Sciatic nerve (tissue), 2 donors: Measurements from ENCODE around the gene EPHA4. TPM values are rescaled to one million over a fixed set of nuclear protein-coding genes. Genes with fewer than 3 reads are reported as not detected.
A peak's percentile ranks its signal among the peaks of the same experiment; 100 is the strongest.
"Not testable (repeated sequence)": the region's sequence is repeated elsewhere in the genome, so short reads cannot be mapped to it uniquely, and the experiment has no call there.

ENCODE experiments used
- ATAC-seq: fragments of 200-7000 bp; cut with Tn5 transposase; one replicate; pipeline ENCODE4 v1.9.1; 2020; ENCODE audit warnings: mild to moderate bottlenecking, moderate library complexity
- DNase-seq: peaks from one replicate; pipeline ENCODE4 v3.0.0-alpha.2; 2020; ENCODE audit warnings: low spot score
- intact Hi-C: fragments of 100-400 bp; cut with DNase I; formaldehyde crosslinking; loops from one replicate; pipeline ENCODE4 v1.14.2; 2022
- total RNA-seq: library from RNA; stranded (reverse); fragmentation: NEBNext Ultra II Directional; extraction: Animal tissue kit (Norgen Biotek cat#: 25700); gene quantifications from one replicate; pipeline ENCODE4 v1.2.1, GENCODE V29; 2021
- donor health status: DM: no; HTN: no; CAD: no.
- donor health status: DM: no; HTN: no; CAD: no.

Gene EPHA4
- total RNA-seq, 1 donor from 2014 or later, result 17.7 TPM

- intact Hi-C loops, result no loop called here
- no peak for ATAC-seq
- DNase-seq, result no peak
Measured at GRCh38 chr2:221517146-221517695, 54.9 kb downstream of the EPHA4 start.

DNA sequence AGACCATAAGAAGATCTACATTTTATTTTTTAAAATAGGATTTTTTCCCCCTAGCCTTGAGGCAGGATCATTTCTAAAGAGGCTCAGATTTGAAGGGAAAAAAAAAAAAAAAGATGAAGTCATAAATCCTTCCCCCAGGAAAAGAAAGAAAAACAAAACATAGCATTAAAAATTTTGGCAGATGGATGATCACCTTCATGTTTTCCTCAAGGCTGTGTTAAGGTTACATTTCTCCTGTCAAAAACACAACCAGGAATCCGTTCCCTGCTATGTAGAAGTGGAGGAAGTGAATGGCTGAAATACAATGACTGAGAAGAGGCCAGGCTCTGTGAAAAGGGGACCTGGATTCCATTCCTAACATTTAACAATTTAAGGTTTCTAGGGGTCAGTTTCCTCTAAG lies 56.2 kb downstream of the EPHA4 start:
- intact Hi-C loops, result no loop called here
- DNase-seq, result no peak
- no peak for ATAC-seq

DNA sequence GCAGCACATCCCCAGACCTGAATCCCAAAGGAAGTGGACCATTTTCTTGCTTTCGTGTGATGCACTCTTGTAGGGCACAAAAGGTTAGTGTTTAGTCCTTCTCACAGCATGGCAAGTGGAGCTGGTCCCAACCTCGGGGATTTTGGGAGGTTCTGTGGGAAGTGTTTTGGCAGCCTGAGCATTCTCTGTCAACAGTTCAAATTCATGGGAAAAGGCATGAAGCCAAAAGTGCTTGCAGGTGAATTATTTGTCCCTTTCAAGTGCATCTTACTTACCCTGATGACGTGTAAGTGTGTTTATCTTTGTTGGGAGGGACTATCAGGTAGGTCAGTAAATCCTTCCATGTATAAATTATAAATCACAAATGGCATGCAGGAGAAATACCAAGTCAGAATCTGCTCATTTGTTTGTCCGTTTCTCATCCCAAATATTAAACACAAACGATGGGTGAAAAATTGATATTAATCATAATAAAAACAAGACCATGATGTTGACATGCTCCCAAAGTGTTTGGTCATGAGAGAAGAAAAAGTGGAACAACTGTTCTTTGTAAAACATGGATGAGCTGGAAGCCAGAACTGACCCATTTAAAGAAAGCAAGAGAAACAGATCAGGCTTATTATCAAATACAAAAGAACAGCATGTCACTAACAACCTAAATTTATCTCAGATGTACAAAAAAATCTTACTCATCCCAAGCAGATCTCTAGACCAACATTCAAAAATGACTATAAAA lies 57.6 kb downstream of the EPHA4 start:
- DNase-seq (no peak), ATAC-seq (peak; percentile 85)
- intact Hi-C loops, result no loop called here

DNA sequence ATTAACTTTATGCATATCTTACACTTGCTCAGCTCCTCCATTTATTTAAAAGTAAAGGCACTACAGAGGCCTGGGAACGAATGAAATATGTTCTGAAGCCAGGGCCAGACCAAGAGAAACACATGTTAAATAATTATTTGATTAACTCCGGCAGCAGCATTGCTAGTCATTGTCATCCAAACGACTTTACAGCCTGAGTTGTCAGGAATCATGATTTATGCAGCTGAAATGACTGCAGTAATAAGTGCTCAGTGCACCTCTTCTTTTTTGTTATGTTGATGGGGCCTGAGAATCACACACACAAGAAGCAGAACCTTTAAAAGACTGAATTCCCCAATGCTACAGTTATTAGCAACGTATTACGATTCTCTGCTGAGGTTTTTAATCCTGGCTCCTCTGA lies 58.9 kb downstream of the EPHA4 start:
- ATAC-seq (no peak), DNase-seq (no peak)
- intact Hi-C loops, result no loop called here

DNA sequence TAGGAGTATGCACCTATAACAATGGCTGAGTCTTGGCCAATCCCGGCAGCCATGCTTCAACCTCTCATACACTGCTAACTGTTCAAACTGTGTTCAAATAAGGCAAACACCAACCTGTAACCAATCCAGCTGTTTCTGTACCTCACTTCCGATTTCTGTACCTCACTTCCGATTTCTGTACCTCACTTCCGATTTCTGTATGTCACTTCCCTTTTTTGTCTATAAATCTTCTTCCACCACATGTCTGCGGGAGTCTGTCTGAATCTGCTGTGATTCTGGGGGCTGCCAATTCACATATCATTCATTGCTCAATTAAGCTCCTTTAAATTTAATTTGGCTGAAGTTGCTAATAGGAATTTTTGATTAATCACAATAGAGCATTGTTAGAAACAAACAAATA lies 60.8 kb downstream of the EPHA4 start:
- DNase-seq, intact Hi-C loops: not testable (repeated sequence)

GRCh38 chr2:221506469-221506868 lies 65.6 kb downstream of the EPHA4 start:
- ATAC-seq (no peak), DNase-seq (no peak)
- intact Hi-C loops, result no loop called here

More for the DNA sequence above, 60.8 kb downstream of the EPHA4 start:
- not testable (repeated sequence) for ATAC-seq

DNA sequence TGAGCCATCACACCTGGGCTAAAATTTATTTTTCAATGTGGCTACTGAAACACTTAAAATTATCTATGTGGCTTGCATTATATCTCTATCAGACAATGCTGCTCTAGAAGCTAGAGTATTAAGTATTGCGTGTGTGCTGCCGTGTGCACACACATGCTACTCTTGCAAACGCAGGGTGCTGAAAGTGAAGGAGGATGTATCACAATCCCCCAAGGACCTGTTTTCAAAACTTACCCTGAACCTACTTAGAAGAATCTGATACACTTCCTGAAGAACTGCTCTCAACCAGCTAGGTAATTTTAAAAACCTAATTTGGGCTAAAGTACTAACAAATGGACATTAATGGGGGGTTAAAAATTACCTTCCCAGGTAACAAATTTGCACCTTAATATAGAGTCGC lies 66.5 kb downstream of the EPHA4 start:
- no peak for ATAC-seq

GRCh38 chr2:221504905-221505304 lies 67.2 kb downstream of the EPHA4 start:
- intact Hi-C loops, result no loop called here
- ATAC-seq, result no peak

More for the DNA sequence above, 66.5 kb downstream of the EPHA4 start:
- intact Hi-C loops, result no loop called here
- no peak for DNase-seq

GRCh38 chr2:221503965-221504364 lies 68.1 kb downstream of the EPHA4 start:
- intact Hi-C loops, result no loop called here
- DNase-seq (no peak), ATAC-seq (no peak)

More at GRCh38 chr2:221504905-221505304, 67.2 kb downstream of the EPHA4 start:
- no peak for DNase-seq

DNA sequence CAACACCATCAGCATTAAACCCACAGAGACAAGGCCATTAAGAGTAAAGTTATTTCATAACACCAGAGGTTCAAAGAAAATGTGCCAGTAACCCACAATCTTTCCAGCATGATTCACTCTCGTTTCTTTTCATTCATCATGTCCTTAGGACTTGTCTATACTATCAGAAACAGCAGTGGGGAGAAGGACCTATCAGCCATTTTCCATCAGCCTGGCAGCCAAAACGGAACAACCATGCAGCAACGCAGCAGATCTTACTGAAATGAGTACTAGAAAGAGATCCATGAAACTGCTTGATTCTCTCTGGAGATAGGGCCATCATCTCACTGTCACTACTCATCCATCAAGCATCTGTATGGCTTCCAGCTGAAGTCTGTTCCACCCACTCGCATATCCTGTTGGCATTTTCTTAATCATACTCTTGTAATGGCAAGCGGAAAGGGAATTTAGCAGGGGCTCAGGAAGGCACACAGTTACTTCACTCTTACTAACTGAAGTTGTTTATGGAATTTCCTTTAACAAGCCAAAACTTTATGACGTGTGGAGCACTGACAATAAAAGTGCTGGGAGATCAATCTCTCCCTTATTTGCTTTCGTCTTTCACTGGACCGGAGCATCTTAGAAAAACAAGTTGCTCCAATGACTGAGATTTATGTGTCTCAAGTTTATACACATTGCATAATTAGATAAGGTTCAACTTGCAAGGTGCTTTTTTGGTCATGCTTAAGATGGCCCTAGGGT lies 69.7 kb downstream of the EPHA4 start:
- no peak for ATAC-seq
- intact Hi-C loops, result no loop called here
- DNase-seq, result no peak

DNA sequence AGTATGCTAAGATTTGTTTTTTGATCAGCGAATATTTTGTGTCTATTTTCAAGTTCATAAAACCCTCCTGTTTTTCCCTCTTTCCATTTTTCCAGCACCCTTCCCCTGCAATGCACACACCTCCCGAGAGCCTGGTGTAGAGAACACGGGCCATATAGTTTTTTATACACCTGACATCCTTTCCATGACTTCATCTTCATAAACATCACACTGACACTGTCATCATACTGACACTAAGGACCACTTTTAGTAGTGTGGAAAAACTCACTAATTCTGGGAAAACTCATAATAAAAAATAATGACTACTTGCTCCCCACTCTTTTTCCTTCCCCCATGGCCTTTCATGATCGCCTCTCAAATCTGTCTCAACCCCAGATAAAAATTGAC lies 70.2 kb downstream of the EPHA4 start:
- ATAC-seq (no peak), DNase-seq (no peak)
- intact Hi-C loops, result no loop called here

DNA sequence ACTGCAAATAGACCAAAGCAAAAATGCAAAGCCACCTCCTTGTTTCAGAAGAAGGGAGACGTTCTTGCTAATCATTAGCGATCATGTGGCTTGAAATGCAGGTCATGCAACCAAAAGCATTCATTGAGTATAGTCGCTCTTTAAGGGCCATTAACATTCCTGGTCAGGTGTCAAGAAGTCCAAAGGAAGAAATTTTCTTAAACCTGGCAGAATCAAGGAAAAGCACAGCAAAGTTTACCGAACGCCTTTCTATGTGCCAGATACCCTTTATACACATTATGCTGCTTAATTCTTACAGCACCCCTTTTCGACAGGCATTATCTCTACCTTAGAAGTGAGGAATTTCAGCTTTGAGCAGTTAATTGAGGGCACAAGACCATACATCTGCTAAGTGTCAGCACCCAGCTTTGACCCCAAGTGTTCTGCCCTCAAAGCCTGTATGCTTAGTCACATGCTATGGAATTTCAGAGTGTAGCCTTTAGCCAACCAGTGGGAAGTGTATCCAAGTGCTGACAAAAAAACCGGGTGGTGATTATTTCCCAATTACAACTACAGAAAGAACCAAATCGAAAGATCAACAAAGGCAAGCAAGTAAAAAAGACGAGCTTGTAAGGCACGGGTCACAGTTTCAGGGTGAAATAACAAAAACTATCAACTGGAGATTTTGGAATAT lies 70.8 kb downstream of the EPHA4 start:
- no peak for DNase-seq
- intact Hi-C loops, result no loop called here
- no peak for ATAC-seq

GRCh38 chr2:221500501-221501209 lies 71.4 kb downstream of the EPHA4 start:
- intact Hi-C loops, result no loop called here
- DNase-seq (no peak), ATAC-seq (no peak)

DNA sequence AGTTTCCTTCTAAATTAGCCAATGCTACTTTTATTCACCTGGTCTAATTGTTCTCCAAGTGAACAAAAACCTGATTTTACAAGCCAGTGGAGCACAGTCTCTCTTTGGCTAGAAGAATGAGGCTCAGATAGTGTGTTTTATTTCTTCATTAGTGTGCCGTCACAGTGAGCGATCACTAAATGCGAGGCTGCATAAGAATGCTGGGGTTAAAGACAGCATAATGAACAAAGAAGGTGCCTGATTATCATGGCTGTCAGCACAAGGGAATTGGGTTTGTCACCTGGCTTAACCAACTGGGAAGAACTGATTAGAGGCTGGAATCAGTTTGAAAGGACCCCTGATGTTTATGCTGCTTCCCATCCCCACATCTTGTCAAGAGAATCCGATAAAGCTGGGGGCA lies 76.4 kb downstream of the EPHA4 start:
- ATAC-seq (no peak), DNase-seq (no peak)
- intact Hi-C loops, result no loop called here

DNA sequence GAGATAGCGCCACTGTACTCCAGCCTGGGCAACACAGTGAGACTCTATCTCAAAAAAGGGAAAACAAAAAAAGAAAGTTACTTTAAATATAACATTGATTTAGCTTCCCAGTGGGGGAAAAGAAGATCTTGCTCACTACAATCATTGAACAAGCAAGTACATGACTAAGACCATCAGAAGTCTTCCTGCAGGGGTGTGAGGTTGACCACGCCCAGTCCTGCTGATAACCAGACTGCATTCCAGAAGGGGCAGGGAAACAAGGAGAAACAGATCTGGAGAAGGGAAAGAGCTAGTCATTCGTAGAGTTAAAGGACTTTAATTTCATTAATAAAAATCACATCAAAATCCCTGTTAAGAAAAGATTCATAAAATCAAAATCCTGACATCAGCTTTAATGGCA lies 77.5 kb downstream of the EPHA4 start:
- DNase-seq (no peak), ATAC-seq (no peak)
- intact Hi-C loops, result no loop called here

DNA sequence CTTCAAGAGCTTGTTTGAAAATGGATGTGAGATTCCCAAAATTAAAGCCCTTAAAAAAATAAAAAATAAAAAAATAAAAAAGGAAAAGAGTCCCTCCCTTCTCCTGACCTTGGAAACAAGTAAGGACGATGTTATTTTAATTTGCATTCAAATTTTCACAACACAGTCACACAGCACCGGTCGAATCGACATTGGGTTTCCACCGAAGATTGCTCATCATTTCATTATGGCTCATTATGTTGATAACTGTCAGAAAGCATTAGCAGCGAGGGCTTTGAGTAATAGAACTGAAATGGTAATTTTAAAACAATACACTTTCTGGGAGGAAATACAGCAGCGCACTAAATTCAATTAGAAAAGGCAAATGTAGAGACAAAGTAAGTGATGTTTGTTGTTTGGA lies 78.7 kb downstream of the EPHA4 start:
- intact Hi-C loops, result no loop called here
- DNase-seq, result no peak
- ATAC-seq, result no peak

DNA sequence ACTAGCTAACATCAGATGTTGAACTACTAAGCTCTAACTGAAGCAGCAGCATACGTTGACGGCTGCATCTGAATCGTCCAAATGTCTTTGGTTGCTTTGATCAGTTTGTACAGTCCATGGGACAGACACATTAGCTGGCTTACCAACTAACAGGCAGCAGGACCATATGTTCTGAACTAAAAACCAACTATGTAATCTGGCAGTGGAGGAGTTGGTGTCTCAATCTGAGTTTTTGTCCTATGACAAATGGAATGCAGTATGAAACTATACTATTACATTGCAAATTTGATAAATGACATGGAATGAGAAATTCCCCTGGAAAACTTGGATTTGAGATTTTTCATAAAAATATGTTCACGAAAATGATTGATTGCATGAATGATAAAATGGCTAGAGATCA lies 79.5 kb downstream of the EPHA4 start:
- ATAC-seq, result no peak
- intact Hi-C loops, result no loop called here
- no peak for DNase-seq

GRCh38 chr2:221490506-221491060 lies 81.5 kb downstream of the EPHA4 start:
- DNase-seq (no peak), ATAC-seq (no peak)
- intact Hi-C loops, result no loop called here
